Left lung (tissue), 10 donors: Measurements from ENCODE around the gene XPC. TPM values are rescaled to one million over a fixed set of nuclear protein-coding genes. Genes with fewer than 3 reads are reported as not detected.

Experiments used
- ATAC-seq: fragments of 200-7000 bp; cut with Tn5 transposase; one replicate; pipeline ENCODE4 v1.9.1; 2020; ENCODE audit warnings: moderate library complexity
- DNase-seq, 4 donors: peaks; one replicate each; pipeline ENCODE4 v3.0.0-alpha.2; 2013 to 2020
- H3K27ac ChIP-seq, 2 donors: fragments of 200-600 bp; sonication (generic) in 1 of 2; one replicate each; pipeline versions ENCODE4 v1.5.0 to v1.8.0; 2020 to 2021
- H3K27me3 ChIP-seq, 2 donors: fragments of 200-600 bp; sonication (generic) in 1 of 2; one replicate each; pipeline versions ENCODE4 v1.5.0 to v1.8.0; 2020 to 2021
- H3K36me3 ChIP-seq, 2 donors: fragments of 200-600 bp; sonication (generic) in 1 of 2; one replicate each; pipeline versions ENCODE4 v1.5.0 to v1.8.0; 2020 to 2021
- H3K4me1 ChIP-seq, 2 donors: fragments of 200-600 bp; one replicate each; pipeline ENCODE4 v1.8.0; 2021
- H3K4me3 ChIP-seq, 2 donors: fragments of 200-600 bp; sonication (generic) in 1 of 2; one replicate each; pipeline versions ENCODE4 v1.5.0 to v1.8.0; 2020 to 2021; ENCODE audit warnings: mild to moderate bottlenecking in 1 of 2
- H3K9me3 ChIP-seq, 2 donors: fragments of 200-600 bp; sonication (generic) in 1 of 2; one replicate each; pipeline versions ENCODE4 v1.5.0 to v1.8.0; 2020 to 2021
- CTCF ChIP-seq, 2 donors: fragments of 200-600 bp; sonication (generic) in 1 of 2; IDR thresholded peaks; one replicate each; pipeline versions ENCODE4 v1.5.0 to v1.8.0; 2021; ENCODE audit warnings: antibody characterized with exemption in 2 of 2
- intact Hi-C, 2 donors: fragments of 100-400 bp; cut with DNase I; formaldehyde crosslinking; loops; one replicate each; pipeline versions ENCODE4 v1.11.2 to v1.14.2; 2022
- polyA plus RNA-seq, 6 donors: library from polyadenylated mRNA; unstranded; fragments of 120-200 nt; gene quantifications; one replicate each; pipeline ENCODE4 v1.2.1, GENCODE V29; 2013; ENCODE audit not compliant: insufficient read length in 6 of 6
- total RNA-seq, 2 donors: library from RNA; stranded (reverse); fragmentation: NEBNext Ultra II Directional; extraction: Animal tissue kit (Norgen Biotek cat#: 25700); gene quantifications; one replicate each; pipeline ENCODE4 v1.2.1, GENCODE V29; 2021
- donor health status: DM: no; HTN: yes; CAD: no.
- donor health status: DM: no; HTN: no; CAD: no.

Gene XPC
- total and polyA plus RNA-seq, 8 donors, result 23.9 to 47.6 (median 43.2) TPM

GRCh38 chr3:14120111-14120920 lies 58.1 kb downstream of the XPC start:
- no peak overlapping the region for H3K4me3 ChIP-seq

GRCh38 chr3:14119651-14120050 lies 58.8 kb downstream of the XPC start:
- ATAC-seq (no peak), DNase-seq (no peak)
- no peak for TF ChIP-seq CTCF (IDR thresholded peaks at IDR 0.05)
- Histone ChIP-seq H3K9me3 (no peaks in the 10 kb centered on the region), H3K4me1 (peaks cover 9 to 21% of the 10 kb centered on the region in 2 donors), H3K36me3 (peaks cover 0 to 24% of the 10 kb centered on the region in 2 donors), H3K27ac (no peak overlapping the region), H3K27me3 (no peaks in the 10 kb centered on the region), H3K4me3 (no peak overlapping the region)
- intact Hi-C loops, result loop anchor here in 1 of 2 donors (5.0 kb wide), 1 partner anchor 222 kb away; no protein-coding TSS in a partner anchor

More at GRCh38 chr3:14120111-14120920, 58.1 kb downstream of the XPC start:
- Histone ChIP-seq H3K4me1 (peaks cover 9 to 21% of the 10 kb centered on the region in 2 donors), H3K27ac (no peak overlapping the region), H3K9me3 (no peaks in the 10 kb centered on the region), H3K36me3 (peaks cover 0 to 17% of the 10 kb centered on the region in 2 donors), H3K27me3 (no peaks in the 10 kb centered on the region)
- intact Hi-C loops, result no loop called here
- no peak for ATAC-seq
- TF ChIP-seq CTCF (IDR thresholded peaks at IDR 0.05), result no peak
- no peak for DNase-seq

GRCh38 chr3:14118400-14119381 lies 59.7 kb downstream of the XPC start:
- DNase-seq (peak in 2 of 4 donors; percentile 36 to 72), ATAC-seq (peak; percentile 66)
- intact Hi-C loops, result loop anchor here in 1 of 2 donors (5.0 kb wide), 1 partner anchor 221 kb away; no protein-coding TSS in a partner anchor
- H3K9me3 ChIP-seq, result no peaks in the 10 kb centered on the region
- H3K4me1 ChIP-seq, result peaks cover 7 to 17% of the 10 kb centered on the region in 2 donors
- H3K27ac ChIP-seq, result peak overlapping the region in 1 of 2 donors; percentile 30
- peaks cover 0 to 34% of the 10 kb centered on the region in 2 donors for H3K36me3 ChIP-seq
- H3K27me3 ChIP-seq, result no peaks in the 10 kb centered on the region
- no peak for TF ChIP-seq CTCF (IDR thresholded peaks at IDR 0.05)
- no peak overlapping the region for H3K4me3 ChIP-seq

- H3K27me3 ChIP-seq, result no peaks in the 10 kb centered on the region
- H3K4me3 ChIP-seq, result no peak overlapping the region
- H3K27ac ChIP-seq, result no peak overlapping the region
- intact Hi-C loops, result loop anchor here in 1 of 2 donors (5.0 kb wide), 1 partner anchor 220 kb away; no protein-coding TSS in a partner anchor
- peaks cover 0 to 7% of the 10 kb centered on the region in 2 donors for H3K4me1 ChIP-seq
- no peak for DNase-seq
- ATAC-seq, result no peak
- no peak for TF ChIP-seq CTCF (IDR thresholded peaks at IDR 0.05)
- no peaks in the 10 kb centered on the region for H3K9me3 ChIP-seq
- H3K36me3 ChIP-seq, result peaks cover 0 to 43% of the 10 kb centered on the region in 2 donors
Measured at GRCh38 chr3:14117468-14118399, 60.7 kb downstream of the XPC start.
